ENCODE results near the gene TRAF3IP1. TPM values are rescaled to one million over a fixed set of nuclear protein-coding genes. Genes with fewer than 3 reads are reported as not detected.

TRAF3IP1 gene
- total and polyA plus RNA-seq, 2 of the 13 experiments (the other 11 are each of a cell fraction or from before 2014, with no cell fraction given): 4.1 to 12.9 TPM

- TF ChIP-seq, protein P1, sequence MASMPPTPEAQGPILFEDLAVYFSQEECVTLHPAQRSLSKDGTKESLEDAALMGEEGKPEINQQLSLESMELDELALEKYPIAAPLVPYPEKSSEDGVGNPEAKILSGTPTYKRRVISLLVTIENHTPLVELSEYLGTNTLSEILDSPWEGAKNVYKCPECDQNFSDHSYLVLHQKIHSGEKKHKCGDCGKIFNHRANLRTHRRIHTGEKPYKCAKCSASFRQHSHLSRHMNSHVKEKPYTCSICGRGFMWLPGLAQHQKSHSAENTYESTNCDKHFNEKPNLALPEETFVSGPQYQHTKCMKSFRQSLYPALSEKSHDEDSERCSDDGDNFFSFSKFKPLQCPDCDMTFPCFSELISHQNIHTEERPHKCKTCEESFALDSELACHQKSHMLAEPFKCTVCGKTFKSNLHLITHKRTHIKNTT (CRISPR knock-in tag; IDR thresholded peaks at IDR 0.05): no peak
- TF ChIP-seq ZBTB39 (CRISPR knock-in tag; IDR thresholded peaks at IDR 0.05) (no peak; the same call in 1 of the 2 replicates), ZNF775 (CRISPR knock-in tag; IDR thresholded peaks at IDR 0.05; ENCODE audit: borderline replicate concordance) (no peak), TCF7L2 (IDR thresholded peaks at IDR 0.05; ENCODE audit: low read depth, low read length) (no peak), ZMAT5 (CRISPR knock-in tag; IDR thresholded peaks at IDR 0.05; ENCODE audit: borderline replicate concordance, low read depth) (no peak), MAFK (conservative IDR thresholded peaks at IDR 0.05 in 1 of 2, IDR thresholded peaks at IDR 0.05 in 1 of 2; ENCODE audit: low read length in 2 of 2) (no peak), FIP1L1 (IDR thresholded peaks at IDR 0.05; ENCODE audit: borderline replicate concordance, insufficient read depth, low read depth, low read length) (peak; percentile 56; the same call in 1 of the 2 replicates), ZNF354B (CRISPR knock-in tag; IDR thresholded peaks at IDR 0.05) (peak; percentile 6; the same call in 1 of the 2 replicates), ZKSCAN8 (CRISPR knock-in tag; IDR thresholded peaks at IDR 0.05; ENCODE audit: borderline replicate concordance) (no peak; the same call in 1 of the 2 replicates), HDAC1 (CRISPR knock-in tag; IDR thresholded peaks at IDR 0.05) (peak; percentile 81), ZNF619 (CRISPR knock-in tag; IDR thresholded peaks at IDR 0.05) (0 out of 2 replicates have a peak, but pooled peaks have one; percentile 15), IRF9 (CRISPR knock-in tag; IDR thresholded peaks at IDR 0.05; ENCODE audit: borderline replicate concordance) (peak; percentile 83; the same call in 1 of the 2 replicates)
- TF ChIP-seq, protein P2, sequence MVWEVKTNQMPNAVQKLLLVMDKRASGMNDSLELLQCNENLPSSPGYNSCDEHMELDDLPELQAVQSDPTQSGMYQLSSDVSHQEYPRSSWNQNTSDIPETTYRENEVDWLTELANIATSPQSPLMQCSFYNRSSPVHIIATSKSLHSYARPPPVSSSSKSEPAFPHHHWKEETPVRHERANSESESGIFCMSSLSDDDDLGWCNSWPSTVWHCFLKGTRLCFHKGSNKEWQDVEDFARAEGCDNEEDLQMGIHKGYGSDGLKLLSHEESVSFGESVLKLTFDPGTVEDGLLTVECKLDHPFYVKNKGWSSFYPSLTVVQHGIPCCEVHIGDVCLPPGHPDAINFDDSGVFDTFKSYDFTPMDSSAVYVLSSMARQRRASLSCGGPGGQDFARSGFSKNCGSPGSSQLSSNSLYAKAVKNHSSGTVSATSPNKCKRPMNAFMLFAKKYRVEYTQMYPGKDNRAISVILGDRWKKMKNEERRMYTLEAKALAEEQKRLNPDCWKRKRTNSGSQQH (CRISPR knock-in tag; IDR thresholded peaks at IDR 0.05; ENCODE audit: low read depth): peak; percentile 51; the same call in 1 of the 2 replicates
- TF ChIP-seq, protein P3, sequence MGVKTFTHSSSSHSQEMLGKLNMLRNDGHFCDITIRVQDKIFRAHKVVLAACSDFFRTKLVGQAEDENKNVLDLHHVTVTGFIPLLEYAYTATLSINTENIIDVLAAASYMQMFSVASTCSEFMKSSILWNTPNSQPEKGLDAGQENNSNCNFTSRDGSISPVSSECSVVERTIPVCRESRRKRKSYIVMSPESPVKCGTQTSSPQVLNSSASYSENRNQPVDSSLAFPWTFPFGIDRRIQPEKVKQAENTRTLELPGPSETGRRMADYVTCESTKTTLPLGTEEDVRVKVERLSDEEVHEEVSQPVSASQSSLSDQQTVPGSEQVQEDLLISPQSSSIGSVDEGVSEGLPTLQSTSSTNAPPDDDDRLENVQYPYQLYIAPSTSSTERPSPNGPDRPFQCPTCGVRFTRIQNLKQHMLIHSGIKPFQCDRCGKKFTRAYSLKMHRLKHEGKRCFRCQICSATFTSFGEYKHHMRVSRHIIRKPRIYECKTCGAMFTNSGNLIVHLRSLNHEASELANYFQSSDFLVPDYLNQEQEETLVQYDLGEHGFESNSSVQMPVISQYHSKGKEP (CRISPR knock-in tag; IDR thresholded peaks at IDR 0.05): no peak; the same call in 1 of the 2 replicates
- TF ChIP-seq, protein P4, sequence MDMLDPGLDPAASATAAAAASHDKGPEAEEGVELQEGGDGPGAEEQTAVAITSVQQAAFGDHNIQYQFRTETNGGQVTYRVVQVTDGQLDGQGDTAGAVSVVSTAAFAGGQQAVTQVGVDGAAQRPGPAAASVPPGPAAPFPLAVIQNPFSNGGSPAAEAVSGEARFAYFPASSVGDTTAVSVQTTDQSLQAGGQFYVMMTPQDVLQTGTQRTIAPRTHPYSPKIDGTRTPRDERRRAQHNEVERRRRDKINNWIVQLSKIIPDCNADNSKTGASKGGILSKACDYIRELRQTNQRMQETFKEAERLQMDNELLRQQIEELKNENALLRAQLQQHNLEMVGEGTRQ (IDR thresholded peaks at IDR 0.05; ENCODE audit: low read depth, low read length): no peak
- TF ChIP-seq, protein P4 (CRISPR knock-in tag; IDR thresholded peaks at IDR 0.05; ENCODE audit: borderline replicate concordance): no peak
Measured at GRCh38 chr2:238426568-238427434, 106.5 kb downstream of the TRAF3IP1 start, which contains the start of gene ASB1 (continued).
